GM18873 (cell line): ENCODE measurements around the gene MOV10L1.
"Not testable (repeated sequence)": the region's sequence is repeated elsewhere in the genome, so short reads cannot be mapped to it uniquely, and the experiment has no call there.

Experiments
- ATAC-seq: cut with Tn5 transposase; IDR thresholded peaks from one replicate; pipeline ENCODE4 v1.9.1; 2021; ENCODE audit warnings: mild to moderate bottlenecking, moderate library complexity, moderate number of reproducible peaks; ENCODE audit not compliant: unreplicated experiment, low FRiP score

The MOV10L1 gene

DNA sequence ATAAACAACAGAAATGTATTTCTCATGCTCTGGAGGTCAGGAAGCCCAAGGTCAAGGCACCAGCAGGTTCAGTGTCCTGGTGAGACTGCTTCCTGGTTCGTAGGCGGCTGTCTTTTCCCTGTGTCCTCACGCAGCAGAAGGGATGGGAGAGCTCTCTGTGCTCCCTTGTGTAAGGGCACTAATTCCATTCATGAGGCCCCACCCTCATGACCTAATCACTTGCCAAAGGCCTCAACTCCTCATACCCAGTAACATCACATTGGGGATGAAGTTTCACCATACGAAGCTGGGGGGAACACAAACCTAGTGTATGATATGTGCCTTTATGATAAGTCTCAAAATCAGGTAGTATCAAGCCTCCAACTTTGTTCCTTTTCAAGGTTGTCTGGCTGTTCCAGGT is 42.1 kb downstream of the MOV10L1 start:
- ATAC-seq: no peak

DNA sequence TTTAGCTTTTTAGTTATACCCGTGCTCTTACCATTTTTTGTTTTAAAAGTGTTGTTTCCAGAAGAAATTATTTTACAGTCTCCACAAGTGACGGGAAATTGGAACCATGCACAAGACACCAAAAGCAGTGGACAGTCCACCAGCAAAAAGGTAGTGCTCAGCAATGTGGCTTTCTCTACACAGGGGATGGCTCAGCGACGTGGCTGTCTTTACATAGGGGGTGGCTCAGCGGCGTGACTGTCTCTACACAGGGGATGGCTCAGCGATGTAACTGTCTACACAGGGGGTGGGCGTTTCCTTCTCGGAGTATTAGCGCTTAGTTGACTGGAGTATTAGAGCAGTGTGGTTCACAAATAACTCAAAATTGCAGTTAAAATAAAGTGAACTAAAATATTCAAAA is 44.7 kb downstream of the MOV10L1 start:
- ATAC-seq: no peak

DNA sequence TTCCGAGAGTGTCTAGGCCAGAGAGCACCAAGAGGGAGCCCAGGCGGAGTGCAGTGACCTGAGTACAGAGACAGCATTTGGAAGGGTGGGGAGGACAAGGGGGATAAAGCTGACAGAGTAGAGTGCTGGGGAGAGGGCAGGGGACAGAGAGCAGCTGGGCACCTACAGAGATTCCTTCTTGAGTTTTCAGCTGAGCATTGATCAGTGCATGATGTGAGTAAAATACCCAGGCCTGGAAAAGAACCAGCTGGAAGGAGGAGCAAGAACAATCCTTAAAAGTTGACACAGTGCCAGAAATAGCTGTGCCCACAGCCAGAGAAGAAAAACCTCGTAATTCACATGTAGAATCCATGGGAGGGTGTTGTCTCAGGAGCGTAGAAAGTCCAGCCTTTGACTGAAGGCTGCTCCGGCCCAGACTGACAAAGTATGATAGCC is 46.8 kb downstream of the MOV10L1 start:
- no peak for ATAC-seq

DNA sequence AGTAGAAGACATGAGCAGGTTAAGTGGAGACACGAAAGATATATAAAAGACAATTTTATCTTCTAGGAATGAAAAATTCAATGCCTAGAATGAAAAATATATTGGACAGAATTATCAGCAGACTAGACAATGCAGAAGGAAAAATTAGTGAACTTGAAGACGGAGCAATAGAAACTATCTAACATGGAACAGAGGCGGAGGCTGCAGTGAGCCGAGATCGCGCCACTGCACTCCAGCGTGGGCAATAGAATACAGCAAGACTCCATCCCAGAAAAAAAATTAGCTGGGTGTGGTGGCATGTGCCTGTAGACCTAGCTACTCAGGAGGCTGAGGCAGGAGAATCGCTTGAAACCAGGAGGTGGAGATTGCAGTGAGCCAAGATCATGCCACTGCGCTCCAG is 47.5 kb downstream of the MOV10L1 start:
- not testable (repeated sequence) for ATAC-seq

DNA sequence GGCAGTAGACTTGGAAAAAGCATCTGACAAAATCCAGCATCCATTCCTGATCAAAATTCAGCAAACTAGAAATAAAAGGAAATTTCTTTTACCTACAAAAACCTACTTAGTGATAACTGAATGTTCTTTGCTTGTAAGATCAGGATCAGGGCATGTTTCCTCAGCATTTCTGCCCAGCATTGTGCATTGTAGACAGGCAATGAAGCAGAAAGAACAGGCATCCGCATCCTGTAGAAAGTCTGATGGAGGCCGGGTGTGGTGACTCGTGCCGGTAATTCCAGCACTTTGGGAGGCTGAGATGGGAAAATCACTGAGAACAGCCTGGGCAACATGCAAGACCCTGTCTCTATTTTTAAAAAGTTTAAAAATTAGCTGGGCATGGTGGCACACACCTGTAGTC is 48.2 kb downstream of the MOV10L1 start:
- no peak for ATAC-seq

DNA sequence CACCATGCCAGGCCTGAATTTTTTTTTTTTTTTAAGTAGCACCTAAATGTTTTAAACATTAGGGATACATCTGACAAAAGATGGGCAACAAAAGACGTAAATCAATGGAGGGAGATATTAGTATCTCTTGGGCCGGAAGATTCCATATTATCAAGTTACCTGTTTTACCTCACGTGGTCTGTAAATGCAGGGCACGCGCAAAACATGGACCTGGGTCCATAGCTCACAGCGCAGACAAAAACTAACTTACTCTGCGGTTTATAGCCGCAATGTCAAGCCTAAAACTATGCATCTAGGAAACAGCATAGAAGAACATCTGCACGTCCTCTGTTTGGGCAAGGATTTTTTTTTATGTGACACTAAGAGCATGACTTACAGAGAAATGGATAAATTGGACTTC is 49.2 kb downstream of the MOV10L1 start:
- no peak for ATAC-seq

DNA sequence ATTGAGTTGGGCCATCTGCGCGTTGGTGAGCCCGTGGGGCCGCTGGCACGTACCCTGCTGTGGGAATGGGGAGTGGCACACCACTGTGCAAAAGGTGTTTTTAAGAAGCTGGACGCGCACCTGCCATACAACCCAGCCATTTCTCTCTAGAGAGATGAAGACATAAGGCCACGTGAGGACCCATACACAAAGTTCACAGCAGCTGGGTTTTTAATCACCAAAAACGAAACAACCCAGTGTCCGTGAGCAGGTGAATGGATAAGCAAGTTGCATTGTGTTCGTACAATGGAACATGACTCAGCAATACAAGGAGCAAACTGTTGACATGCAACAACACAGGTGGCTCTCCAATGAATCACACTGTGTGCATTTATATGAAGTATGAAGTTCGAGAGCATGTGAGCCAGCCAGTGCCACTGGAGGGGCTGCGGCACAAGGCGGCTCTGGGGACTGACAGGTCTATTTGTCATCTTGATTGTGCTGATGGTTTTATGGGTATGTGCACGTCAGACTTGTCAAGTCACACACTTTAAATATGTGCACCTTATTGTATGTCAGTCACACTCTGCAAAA is 50.1 kb downstream of the MOV10L1 start:
- ATAC-seq: no peak

DNA sequence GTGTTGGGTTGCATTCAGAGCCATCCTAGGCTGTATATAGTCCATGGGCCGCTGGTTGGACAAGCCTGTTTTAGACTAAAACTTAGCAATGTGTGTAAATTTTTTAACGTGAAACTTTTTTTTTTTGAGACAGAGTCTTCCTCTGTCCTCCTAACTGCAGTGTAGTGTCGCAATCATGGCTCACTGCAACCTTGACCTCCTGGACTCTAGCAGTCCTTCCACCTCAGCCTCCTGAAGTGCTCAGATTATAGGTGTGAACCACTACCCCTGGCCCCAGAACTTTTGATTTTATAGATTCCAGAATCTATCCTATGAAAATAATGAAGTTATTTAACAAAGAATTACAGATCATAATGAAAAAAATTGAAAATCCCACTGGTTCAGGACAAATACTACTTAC is 50.8 kb downstream of the MOV10L1 start:
- ATAC-seq: no peak

DNA sequence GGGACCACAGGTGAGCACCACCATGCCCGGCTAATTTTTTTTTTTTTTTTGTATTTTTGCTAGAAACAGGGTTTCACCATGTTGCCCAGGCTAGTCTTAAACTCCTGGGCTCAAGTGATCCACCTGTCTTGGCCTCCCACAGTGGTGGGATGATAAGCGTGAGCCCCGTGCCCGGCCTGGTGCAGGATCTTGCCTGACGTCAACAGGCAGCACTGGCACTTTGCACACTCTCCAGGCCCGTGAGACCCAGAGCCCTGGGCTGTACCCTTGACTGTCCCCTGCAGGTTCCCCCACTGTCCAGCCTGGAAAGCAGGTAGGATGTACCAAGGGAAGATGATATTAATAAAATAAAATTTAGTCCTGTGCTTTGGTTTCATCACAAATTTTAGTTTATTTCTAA is 51.7 kb downstream of the MOV10L1 start:
- no peak for ATAC-seq

DNA sequence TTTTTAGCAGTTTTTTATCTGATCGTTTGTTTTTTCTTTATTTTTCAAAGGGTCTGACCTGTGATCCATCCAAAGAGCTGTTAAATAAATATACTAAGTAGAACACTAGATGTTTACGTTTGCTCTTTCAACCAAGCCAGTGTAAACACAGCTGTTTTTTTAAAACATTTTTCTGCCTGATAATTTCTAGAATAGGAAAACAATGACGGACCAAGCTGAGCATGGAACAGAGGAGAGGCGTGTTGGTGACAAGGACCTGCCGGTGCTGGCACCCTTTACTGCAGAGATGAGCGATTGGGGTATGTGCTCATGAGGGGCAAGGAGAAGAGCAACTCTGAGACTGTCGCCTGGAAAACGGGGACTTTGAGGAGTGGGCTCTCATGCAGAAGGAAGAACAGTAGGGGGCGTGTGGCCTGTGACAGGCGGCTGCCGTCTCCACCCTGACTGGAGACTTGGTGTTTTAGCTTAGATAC is 52.1 kb downstream of the MOV10L1 start:
- no peak for ATAC-seq

DNA sequence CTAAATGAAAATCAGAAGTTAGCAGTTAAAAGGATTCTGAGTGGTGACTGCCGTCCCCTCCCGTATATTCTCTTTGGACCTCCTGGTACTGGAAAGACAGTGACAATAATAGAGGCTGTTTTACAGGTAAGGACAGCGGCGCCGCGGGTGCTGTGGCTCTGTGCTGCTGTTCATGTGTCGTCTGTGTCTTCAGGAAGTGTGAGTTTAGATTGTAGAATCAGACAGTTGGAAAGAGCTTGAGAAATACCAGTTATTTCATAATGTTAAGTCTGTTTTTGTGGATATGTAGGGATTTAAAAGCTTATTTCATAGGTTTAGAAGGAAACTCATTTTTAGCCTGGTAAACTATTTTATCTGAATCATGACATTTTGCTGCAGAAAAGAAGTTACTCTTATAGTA is 53.3 kb downstream of the MOV10L1 start:
- ATAC-seq: no peak

DNA sequence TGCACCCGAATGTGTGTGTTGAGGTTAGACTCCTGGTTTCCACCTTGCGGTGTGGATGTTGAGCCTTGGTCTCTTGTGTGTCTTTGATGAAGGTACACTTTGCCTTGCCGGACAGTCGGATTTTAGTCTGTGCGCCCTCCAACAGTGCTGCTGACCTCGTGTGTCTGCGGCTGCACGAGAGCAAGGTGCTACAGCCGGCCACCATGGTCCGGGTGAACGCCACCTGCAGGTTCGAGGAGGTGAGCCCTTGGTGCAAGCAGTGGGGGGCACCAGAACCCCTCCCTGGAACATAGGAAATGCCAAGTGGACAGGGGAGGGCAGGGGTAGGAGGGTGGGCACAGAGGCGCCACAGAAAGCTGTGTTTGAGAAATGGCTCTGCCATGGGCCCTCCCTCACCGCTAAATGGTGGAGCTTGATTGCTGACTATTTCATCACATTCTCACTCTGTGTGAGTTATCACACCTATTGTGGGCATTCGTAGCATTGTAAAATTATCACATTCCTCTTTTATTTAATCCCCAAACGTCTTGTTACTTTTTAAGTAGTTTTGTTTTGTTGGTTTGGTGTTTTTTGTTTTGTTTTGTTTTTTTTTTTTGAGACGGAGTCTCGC is 54.3 kb downstream of the MOV10L1 start:
- ATAC-seq: no peak

DNA sequence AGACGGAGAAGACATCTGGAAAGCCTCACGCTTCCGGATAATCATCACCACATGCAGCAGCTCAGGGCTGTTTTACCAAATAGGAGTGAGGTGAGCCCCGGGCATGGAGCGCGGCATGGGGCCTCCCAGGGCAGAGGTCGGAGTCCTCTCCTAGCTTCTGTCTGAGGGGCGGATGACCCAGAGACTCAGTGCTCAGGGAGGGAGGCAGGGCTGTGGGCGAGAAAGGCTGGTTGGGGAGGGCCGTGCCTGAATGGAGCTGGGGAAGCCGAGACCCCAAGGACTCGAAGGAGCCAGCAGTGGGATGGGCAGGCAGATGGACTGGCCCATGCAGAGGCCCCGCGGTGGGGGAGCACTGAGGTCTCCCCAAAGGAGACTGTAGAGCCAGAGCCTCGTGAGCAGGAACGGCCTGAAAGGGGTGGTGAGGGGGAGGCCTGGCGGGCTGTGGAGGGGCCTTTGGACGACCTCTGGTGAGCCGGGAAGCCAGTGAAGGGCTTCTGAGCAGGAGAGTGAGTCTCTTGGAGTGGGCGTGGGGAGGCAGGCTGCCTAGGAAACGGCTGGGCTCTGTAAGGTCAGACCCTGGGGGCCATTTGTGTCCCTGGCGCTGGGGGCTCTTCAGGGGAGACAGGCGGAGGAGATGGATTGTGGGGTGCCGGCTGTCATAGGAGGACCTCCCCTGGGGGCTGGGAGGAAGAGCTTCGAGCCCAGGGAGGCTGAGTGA is 56.1 kb downstream of the MOV10L1 start:
- no peak for ATAC-seq

DNA sequence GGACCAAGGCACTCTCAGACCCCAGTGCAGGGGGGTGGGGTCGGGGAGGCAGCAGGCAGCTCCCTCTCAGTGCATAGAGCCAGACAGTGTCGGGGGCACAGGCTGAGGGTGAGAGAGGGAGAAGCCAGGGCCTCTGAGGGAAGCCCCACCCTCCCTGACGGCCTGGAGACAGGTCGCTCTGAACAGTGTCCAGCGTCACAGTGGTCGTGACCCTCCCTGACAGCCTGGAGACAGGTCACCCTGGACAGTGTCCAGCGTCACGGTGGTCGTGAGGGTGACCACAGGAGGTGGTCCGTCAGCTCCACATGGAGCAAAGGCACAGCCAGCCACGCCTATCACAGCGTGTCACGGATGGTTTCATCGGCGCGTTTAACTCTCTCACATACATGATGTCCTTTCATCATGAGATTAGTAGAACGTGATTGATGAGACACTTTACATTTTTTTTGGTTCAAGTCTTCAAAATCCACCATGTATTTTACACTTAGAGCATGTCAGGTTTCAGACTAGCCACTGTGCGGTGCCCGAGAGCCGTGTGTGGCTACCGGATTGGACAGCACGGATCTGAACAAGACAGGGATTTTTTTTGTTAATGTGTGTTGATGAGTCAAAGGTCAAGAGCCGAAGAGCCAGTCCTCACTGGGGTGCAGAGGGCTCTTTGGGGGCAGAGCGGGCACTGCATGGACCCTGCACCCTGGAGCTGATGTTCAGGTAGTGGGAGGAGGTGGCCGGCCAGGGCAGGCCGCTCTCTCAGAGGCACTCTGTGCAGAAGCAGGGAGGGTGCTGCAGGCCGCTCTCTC is 56.8 kb downstream of the MOV10L1 start:
- ATAC-seq: no peak

DNA sequence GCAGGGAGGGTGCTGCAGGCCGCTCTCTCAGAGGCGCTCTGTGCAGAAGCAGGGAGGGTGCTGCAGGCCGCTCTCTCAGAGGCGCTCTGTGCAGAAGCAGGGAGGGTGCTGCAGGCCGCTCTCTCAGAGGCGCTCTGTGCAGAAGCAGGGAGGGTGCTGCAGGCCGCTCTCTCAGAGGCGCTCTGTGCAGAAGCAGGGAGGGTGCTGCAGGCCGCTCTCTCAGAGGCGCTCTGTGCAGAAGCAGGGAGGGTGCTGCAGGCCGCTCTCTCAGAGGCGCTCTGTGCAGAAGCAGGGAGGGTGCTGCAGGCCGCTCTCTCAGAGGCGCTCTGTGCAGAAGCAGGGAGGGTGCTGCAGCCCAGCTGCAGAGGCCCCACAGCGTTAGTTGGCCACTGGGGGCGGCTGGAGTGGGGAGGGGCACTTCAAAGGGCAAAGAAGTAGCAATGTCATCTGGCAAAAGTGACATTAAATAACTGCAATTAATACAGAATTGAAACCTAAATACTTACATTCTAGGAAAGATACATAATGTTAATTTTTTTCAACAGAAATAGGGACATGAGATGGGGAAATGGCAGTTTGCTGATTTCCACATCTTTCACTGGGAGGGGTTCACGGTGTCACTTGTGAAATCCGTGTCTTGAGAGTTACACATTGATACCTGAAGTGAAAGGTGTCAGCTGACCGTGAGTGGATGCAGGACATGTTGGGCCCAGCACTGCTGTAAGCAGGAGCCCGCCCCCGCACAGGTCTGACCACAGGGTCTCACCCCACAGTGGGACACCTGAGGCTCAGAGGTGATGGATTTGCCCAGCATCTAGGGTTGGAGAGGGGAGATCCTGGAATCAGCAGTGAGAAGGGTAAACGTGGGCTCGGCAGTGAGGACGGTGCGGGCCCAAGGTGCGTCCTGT is 57.7 kb downstream of the MOV10L1 start:
- ATAC-seq: not testable (repeated sequence)

DNA sequence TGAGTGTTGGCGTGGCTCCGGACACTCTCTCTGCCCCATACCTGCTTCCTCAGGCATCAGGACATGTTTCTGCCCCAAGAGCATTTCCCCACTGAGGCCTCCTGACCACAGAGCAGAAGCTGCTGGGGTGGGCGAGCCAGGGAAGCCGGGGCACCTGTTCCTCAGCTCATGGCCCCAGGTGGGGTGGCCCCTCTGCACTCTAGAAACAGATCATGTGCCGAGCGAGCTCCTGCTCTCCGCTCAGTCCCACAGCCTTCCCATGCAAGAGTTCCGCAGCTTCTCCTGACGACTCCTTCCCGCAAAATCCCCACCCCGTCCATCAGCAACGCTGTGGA is 58.3 kb downstream of the MOV10L1 start:
- no peak for ATAC-seq

DNA sequence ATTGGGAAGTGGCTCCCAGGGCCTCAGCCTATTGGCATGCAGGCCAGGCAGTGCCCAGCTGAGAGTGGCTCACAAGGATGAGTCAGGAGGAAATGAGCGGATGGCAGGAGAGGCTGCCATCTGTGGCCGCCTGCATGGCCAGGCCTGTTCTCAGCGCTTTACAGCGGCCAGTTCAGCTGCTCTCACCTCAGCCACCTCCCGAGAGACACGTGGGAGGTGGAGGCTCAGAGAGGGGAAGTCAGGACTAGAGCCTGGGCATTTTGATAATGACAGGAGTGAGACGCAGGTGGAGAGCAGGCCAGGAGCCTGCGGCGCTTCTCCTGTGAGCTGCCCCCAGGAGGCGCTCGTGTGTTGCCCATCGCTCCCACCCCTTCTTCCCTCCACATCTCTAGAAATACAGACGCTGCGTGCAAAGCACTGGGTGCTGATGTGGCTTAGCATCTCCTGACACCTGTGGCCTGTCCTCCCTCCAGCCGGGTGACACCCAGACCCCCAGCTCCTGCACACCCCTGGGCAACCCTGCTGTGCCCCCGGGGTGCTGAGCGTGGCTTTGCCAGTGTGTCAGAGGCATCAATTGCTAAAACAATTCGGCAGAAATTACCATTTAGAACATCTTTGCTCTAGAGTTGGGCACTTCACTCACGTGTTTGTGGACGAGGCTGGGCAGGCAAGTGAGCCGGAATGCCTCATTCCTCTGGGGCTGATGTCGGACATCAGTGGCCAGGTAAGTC is 59.4 kb downstream of the MOV10L1 start:
- no peak for ATAC-seq

DNA sequence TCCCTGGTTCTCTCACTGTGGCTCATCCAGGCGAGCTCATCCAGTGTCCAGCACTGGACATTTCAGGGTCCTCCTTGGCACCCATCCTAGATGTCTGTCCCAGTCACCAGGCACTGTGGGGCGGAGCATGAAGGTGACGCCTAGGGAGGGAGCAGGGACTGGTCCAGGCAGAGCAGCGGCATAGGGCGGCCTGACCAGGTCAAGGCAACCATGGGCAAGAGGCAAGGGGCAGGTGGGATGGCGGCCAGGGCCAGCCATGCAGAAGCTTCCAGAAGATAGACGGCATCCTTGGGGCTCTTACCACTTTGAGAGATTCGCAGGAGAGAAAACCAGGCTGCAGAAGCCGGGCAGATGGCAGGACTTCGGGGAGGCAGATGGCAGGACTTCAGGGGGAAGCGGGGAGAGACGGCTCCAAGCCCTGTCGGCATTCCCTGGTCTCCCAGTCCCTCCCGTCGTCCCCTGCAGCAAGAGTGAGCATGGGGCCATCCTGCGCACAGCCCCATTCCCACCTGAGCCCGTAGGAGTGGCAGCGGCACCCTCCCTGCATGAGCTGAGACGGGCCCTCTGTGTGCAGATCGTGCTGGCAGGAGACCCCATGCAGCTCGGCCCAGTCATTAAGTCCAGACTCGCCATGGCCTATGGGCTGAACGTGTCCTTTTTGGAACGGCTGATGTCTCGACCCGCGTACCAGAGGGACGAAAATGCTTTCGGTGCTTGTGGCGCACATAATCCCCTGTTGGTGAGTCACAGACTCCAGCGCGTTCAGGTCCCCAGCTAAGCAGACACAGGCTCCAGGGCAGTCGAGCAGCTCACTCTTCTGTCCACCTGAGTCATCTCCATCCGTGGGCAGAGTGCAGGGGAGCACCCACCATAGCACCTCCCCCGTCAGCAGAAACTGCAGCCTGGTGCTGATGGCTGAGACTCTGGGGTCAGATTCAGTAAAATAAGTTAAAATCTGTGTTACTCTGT is 60.6 kb downstream of the MOV10L1 start:
- no peak for ATAC-seq
